GM21423 (cell line): ENCODE measurements around the gene KCTD16.

ENCODE experiments used
- ATAC-seq: cut with Tn5 transposase; IDR thresholded peaks from one replicate; pipeline ENCODE4 v1.9.1; 2021; ENCODE audit warnings: mild to moderate bottlenecking, moderate library complexity; ENCODE audit not compliant: unreplicated experiment

KCTD16 gene

DNA sequence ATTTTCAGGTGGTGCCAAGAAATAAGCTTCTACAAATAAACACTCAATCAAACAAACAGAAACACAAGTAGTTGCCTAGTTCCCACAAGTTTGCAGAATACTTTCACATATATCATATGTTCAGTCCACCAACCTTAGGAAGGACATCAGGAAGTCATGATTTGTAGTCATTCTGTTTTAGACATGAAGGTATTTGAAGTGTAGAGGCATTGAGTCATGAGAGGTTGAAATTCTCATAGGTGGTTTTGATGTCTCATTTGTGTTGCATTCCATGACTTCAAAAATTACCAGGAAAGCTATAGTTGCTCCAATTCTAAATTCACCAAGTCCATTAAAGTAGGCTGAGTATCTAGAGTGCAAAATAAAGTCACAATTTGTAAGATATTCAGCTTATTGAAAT lies 159.0 kb downstream of the KCTD16 start:
- no peak for ATAC-seq

DNA sequence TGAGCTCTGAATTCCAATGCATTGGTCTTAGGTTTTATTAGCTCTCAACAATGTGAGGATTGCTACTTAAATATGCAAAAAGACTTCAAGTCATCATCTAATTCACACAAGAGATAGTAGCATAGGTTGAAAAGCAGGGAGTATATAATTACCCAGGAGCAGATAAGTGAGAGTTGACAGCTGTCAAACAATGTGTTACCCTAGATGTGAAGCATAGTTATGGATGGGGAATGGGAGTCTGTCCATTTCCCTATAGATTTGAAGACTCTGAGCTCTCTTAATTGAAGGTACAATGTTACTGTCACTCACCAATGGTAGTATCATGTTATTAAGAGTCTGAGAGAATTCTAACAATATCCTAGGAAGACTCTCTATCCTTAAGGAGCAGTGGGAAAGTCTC lies 160.7 kb downstream of the KCTD16 start:
- ATAC-seq, result no peak

DNA sequence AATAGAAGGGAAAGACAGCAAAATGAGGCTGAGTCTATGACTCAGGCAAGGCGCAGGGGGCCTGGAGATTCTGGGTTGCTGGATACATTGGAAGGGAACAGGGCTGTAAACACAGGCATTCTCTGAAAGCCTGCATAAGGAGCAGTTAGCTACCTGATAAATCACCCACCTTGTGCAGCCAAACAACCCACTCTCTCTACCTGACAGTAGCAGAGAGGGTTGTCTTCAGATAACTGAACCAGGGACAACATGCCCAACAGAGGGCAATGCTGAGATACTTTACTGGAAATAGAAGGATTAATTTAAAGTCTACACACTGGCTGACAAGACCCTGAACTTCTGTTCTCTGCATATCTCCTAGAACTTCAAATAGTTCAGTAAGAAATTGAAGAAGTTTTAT lies 161.6 kb downstream of the KCTD16 start:
- ATAC-seq, result no peak

DNA sequence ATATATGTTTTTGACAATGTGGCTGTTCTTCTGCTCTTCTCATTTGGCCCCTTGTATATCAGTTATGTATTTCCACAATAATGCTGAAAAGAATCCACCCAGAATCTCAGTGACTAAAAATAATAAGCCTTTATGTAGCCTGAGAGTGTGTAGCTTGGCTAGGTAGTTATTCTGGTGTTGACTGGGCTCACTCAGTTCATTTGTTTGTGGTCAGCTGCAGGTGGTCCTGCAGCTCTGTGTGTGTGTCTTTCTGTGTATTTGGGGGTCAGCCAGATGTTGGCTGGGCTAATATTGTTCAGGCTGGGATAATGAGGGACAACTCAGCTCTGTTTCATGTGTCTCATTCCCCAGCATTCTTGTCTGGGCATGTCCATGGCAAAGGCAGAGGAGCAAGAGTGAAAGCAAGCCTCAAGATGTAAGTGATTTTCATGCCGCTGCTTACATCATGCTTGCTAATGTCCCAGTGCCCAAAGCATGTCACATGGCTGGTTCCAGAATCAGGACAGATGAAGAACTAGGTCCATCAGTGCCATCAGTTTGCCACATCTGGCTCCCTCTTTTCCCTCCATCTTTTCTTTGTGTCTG lies 162.8 kb downstream of the KCTD16 start:
- no peak for ATAC-seq

DNA sequence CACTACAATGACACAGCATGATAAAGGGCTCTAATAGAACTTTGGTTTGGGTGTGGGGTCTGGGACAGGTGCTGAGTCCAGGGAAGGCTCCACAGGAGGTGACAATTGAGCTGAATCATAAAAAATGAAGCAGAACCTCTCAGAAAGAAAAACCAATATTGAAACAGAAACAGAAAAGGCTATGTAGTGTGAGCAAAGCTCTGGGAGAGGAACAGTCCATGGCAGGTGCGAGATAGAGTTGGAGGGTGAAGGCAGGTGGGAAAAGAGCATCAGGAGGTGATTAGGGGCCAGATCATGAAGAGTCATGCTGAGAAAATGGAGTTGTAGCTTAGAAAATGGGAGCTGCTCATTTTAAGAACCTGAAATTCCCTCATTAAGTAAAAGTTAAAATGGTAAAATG lies 164.9 kb downstream of the KCTD16 start:
- ATAC-seq, result peak; percentile 54

DNA sequence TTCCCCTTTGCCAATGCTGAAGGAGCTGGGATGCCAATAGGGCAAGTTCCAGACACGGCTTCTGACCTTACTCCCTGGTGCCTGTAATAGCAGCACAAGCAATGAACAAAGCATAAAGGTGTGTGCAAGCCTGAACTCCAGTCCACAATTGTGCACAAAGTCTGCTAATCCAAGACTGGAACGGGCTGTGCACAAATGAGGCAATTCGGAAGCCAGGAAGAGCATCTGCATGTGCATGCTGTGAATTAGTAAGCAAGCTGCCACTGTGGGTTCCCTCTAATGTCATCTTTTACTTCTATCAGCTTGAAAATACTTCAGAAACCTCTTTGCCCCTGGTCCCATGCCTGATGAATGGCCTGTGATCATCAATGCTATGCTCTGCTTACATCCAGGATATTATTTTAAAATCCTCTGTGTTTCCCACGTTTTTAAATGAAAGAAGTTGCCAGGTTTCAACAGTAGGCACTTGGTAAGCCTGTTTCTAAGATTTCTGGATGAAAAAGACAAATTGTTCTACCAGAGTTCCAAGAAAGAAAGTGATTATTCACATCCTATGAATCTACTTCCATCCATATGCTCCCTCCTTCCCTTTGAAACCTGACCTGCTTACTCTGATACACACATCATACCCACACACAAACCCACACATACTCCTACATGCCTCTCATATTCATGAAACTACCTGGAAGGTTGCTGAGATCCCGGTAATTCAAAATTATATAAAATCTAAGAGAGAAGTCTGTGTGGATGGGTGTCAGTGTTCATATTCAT lies 165.7 kb downstream of the KCTD16 start:
- no peak for ATAC-seq

DNA sequence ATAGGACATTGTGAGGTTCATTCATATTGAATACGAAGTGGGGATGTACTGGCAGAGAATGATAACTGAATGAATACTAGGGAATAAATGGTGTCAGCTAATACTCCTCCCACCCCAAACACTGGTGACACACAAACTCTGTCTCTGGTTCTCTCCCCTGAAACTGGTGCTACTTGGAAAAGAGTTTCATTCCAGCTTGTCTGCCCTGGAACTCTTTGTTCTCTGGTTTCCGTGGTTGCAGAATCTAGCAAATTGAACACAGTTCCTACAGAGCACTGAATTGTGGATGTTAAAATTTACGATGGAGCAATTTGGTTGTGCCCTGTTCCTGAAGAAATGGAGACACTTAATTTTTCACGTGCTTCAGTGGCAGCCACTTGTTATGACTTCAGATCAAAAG lies 181.7 kb downstream of the KCTD16 start:
- ATAC-seq, result no peak

DNA sequence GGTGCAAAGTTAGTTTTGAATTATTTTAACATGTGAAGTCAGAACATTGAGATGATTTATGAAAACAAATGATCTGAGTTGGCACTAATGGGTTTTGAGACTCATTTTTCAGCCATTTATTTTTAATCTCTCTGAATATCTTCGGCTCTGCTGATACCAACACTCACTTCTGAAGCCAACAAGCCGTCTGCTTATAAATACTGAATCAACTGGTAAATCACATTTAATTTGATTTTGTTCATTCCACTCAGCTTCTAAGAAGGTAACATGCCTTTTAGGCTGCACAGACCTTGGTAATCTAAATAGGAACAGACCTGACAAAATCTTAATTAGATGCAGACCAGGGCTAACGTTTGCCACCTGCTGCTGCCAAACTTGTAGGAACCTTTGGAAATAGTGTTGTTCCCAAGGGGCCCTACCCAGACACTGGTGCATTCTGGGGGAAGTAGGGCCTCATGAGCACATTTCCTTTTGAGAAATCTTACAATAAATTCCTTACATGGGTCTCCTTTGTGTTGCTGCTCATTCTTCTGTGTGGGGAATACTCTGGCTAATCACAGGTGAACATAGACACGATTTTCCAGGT lies 182.2 kb downstream of the KCTD16 start:
- no peak for ATAC-seq

DNA sequence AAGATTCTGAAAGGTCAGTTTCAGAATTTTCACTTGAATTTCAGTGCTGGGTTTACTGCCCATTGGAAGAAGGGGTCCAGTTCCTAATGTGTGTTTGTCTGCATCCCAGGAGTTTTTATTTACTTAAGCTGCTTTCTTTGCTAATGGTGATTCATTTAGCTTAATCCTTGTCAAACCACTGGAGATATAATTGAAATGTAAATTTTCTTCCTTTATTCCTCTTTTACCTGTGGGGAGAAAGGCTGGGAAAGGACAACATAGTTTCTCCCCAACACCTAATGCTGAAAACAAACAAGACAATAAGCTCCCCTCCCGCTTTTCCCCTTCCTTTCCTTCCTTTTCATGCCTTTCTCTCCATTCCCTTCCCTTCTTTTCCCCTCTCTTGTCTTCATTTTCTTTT lies 185.8 kb downstream of the KCTD16 start:
- ATAC-seq, result no peak

DNA sequence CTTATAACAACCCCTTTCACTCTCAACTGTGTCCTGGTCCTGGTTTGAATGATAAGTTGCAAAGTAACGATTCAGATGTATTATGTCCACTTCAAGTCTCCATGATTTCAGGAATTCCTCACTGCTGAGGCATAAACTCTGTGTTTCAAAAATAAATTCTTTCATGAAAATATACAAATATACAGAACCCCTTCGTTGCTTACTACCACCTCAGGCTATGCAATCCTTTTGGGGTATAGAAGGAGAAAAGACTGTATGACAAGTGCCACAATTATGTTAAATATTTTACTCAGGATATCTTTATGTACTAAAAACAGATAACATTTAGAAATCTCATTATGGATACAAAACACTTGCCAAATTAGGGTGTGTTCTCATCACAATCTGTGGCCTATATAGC lies 190.7 kb downstream of the KCTD16 start:
- no peak for ATAC-seq

DNA sequence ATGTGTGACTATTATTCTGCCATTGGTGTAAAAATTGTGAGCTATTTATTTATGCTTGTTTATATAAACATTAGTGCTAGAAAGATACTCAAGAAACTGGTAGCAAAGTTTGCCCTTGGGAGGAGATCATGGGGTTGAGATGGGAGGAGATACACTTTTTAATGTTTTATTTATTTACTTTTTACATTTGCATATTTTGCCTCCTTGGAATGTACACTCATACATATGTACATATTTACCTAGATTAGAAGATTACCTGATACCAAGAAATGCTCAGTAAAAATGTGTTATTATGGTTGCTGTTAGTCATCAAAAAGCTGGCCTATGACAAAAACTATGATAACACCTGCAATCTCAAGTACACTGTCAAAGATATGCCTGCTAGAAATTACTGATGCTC lies 195.2 kb downstream of the KCTD16 start:
- no peak for ATAC-seq

DNA sequence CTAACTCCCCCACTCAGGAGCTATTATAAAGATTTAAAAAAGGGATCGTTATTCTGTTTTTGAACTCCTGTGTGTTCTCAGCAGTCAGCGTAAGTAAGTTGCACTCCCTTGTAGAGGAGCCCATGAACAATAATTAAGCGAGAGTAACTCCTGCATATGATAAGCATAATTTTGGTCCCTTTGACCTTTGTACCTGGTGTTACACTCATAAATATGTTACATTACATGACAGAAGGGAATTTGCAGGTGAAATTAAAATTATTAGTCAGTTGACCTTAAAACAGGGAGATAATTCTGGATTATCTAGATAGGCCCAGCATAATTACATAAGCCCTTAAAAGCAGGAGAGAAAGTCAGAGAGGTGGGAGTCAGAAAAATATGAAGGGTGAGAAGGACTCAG lies 197.3 kb downstream of the KCTD16 start:
- no peak for ATAC-seq

DNA sequence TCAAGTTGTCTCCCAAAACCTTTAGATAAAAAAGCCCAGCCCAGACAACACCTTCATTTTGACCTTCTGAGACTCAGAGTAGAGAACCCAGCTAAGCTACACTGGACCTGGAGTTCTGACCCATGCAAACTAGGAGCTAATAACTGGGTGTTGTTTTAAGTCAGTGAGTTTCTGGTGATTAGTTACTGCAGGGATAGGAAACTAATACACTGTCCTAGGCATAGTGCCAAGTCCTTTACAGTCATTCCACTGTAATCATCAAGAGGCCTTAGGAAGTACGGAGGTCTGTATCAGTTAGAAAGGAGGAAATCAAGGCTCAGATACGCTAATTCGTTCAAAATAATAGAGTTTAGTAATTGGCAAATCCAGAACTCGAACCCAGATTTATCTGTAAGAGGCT lies 197.9 kb downstream of the KCTD16 start:
- no peak for ATAC-seq

DNA sequence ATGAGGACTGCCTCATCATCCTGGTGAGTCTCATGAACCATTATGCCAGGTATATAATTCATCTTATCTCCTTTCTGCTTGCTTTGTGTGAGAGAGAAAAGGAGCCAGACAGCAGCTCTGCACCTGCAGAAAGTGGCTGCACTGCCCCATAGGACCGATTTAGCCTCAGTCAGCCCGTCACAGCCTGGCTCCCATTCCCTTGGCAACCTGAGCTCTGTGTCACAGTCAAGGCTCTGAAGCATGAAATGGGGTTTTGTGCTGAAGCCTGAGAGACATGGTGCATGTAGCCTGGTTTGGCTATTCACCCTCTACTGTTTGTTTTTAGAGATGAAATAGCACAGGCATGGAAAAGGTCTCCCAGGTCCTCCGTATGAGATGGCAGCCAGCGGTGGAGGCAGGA lies 198.3 kb downstream of the KCTD16 start:
- ATAC-seq, result peak; percentile 62

DNA sequence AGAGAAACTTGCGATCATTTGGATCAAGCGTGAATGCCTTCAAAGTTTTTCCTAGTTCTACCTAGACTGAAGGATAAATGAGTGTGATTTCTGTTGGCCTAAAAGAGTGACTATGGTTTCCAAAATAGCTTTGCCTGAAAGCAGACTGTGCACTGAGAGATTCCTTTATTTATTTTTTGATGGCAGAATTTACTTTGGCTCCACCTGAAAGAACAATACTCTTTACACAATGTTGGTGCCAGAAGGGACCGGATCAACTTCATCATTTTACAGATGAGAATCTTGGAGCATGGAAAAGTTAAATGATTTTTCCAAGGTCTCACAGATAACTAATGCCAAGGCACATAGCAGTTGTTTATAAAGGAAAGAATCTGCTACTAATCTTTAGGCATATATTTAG lies 199.6 kb downstream of the KCTD16 start:
- no peak for ATAC-seq

DNA sequence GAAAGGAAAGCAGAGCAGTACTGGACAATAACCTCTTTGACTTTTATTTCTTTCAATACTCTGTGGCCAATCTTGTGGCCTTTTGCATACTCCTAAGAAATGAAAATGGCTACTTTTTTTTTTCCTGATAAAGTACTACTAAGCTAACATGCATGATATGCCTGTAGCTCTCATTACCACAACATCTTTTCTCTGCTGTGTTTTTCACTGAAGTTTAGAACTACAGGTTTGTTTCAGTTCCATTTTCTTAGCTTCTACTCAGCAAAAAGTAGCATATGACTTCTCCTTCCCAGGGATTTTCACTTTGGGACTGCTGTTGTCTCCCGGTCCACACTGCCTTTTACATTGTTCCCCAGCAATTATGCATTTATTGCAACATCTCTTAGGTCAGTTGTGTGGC lies 204.0 kb downstream of the KCTD16 start:
- ATAC-seq, result no peak

DNA sequence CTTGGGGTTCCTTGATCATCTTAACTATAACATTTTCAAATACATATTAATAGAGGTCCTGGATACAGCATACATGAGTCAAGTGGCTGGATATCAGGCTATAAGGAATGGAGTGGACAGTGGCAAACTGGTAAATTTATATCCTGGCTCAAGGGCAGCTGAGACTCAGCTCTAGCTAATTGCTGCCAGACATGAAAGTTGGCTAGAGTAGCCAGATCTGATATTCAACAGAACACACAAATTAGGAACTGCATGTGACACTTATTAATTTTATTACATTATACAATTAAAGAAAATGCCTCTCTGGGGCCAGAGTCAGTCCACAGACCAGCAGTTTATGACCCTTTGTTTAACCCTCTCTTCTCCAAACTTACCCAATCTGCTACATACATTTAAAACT lies 206.5 kb downstream of the KCTD16 start:
- ATAC-seq, result no peak

DNA sequence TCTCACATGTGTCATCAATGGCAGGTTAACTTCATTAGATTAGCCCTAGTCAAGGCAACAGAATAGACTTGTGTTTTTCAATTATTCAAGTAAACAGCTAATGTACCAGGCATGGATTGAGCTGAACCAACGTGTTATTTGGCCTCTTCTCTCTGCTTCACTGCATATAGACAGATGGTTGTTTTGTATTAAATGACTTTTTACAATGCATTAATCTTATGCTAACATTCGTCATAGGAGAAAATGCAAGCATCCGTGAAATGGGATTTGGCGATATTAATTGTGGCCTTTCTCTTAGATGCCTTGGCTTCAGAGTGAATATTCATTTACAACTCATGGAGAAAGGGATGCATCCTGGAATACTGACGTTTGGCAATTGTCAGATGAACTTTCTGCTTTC lies 208.0 kb downstream of the KCTD16 start:
- ATAC-seq, result no peak

DNA sequence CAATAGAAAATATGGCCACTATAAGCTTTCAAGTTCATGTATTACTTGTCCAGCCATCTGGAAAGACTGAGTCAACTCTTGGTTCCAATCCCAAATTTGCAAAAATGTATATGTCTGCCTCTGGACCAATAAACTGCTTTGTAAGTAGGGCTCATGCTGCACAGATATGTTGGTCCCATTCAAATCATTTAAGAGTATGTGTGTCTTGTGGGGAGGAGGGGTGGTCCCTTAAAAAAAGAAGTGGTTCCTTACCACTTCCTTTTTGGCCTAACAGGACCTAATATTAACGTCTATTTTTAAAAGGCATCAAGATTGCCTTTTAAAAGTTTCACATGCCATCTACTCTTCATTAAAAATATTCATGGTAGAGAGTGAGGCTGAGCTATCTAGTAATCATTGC lies 214.9 kb downstream of the KCTD16 start:
- ATAC-seq, result no peak

DNA sequence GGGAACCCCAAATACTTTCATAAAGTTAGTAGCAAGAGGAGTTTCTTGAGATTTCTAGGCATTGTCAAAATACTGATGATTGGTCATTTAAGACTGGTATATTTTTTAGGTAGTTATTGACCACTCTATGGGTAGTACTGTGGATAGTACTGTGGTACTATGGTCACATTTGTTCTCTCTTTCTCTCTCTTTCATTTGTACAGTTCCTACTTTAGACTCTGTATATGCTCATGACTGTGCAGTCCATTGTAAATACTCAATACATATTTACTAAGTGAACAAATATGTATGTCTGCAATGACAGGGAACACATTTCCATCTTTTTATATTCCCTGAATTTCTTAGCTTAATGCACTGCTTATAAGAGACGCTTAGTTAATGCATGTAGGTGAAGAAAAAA lies 215.6 kb downstream of the KCTD16 start:
- no peak for ATAC-seq

DNA sequence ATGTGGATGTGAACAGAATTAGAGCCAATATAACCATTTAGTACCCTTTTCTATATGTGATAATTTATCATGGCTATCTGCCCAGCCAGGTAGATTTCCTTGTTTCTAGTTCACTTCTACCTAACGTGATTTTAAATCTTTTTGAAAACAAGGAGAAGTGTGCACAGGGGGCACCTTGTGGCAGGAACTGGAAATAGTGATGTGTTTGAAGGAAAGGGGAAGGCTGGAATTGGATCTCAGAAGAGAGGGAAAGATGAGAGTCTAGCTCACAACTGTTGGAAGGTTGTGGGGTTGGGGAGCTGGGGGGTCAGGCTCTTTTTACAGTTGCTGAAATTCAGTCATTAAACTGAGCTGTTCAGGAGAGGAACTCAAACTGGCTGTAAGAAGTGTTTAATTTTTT lies 219.5 kb downstream of the KCTD16 start:
- ATAC-seq, result no peak

DNA sequence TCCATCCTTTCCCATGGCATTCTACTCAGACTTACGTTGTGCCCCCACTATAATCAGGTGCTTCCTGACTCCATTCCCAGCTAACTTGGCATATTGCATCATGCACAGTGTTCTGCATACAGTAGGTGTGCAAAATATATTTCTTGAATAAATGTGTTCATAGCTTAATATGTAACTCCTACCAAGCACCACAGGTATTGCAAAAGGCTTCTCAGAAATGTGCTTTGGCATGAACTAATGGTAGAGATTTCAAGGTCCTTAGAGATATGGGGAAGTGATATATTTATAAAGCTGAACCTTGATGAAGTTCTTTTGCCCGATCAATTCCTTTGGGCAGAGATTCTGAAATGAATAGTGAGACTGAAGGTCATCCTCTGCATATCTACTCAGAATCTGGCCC lies 220.4 kb downstream of the KCTD16 start:
- no peak for ATAC-seq
